Thoracic aorta (tissue), 2 donors: ENCODE measurements around the gene FLCN. TPM values are rescaled to one million over a fixed set of nuclear protein-coding genes. Genes with fewer than 3 reads are reported as not detected.

Experiments used
- ATAC-seq: fragments of 150-250 bp; one replicate; pipeline ENCODE4 v1.8.0; 2017; ENCODE audit warnings: low read depth; ENCODE audit not compliant: insufficient number of reproducible peaks, low FRiP score
- DNase-seq: peaks from one replicate; pipeline ENCODE4 v3.0.0-alpha.2; 2020; ENCODE audit warnings: low spot score
- H3K27ac ChIP-seq, 2 donors: fragments of 200-600 bp; sonication (generic); 1 replicate in 1 of 2; 2 replicates in 1 of 2; pipeline ENCODE4 v1.5.1; 2016; ENCODE audit warnings: mild to moderate bottlenecking in 2 of 2, moderate library complexity in 2 of 2
- H3K27me3 ChIP-seq: fragments of 200-600 bp; sonication (generic); replicated peaks from 2 replicates; pipeline ENCODE4 v1.6.0; 2016; ENCODE audit warnings: mild to moderate bottlenecking; ENCODE audit not compliant: insufficient read depth
- H3K36me3 ChIP-seq: fragments of 200-600 bp; sonication (generic); one replicate; pipeline ENCODE4 v1.5.1; 2016
- H3K4me1 ChIP-seq, 2 donors: fragments of 200-600 bp; sonication (generic); 1 replicate in 1 of 2; 2 replicates in 1 of 2; pipeline versions ENCODE4 v1.5.1 to v1.6.0; 2016; ENCODE audit warnings: low read depth in 2 of 2, mild to moderate bottlenecking in 1 of 2; ENCODE audit not compliant: control insufficient read depth in 1 of 2
- H3K4me3 ChIP-seq: fragments of 200-600 bp; sonication (generic); 2 replicates; pipeline ENCODE4 v1.5.1; 2016; ENCODE audit warnings: mild to moderate bottlenecking
- H3K9me3 ChIP-seq: fragments of 200-600 bp; sonication (generic); 2 replicates; pipeline ENCODE4 v1.5.1; 2016
- total RNA-seq, 2 donors: library from RNA; depleted of rRNA; stranded (reverse); fragments of >200 nt; gene quantifications; one replicate each; pipeline versions ENCODE4 v1.1.0 to v1.2.3, GENCODE V29; 2016
- TF ChIP-seq, protein P1 (sequence below): fragments of 200-600 bp; sonication (generic); IDR thresholded peaks from one replicate; pipeline ENCODE4 v1.5.1; 2019; ENCODE audit warnings: antibody characterized with exemption

Gene FLCN
- total RNA-seq, 2 donors from 2014 or later: 64.3 to 123 TPM

DNA sequence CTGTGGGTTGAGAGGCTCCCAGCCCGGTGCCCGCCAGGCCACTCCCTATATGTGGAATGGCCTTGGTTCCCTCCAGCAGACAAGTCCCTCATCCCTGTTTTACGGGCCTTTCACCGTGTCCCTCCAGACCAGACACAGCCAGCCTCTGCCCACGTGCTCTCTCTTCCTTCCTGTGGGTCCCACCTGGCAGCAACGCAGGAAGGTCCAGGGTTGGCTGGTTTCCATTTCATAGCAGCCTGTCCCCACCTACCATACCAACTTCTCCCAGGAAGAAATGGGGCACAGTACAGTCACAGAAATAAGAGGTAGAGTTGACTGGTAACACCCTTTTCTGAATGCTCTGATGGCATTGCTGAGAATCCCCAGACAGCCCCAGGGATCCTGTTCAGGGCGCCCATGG is 65.8 kb downstream of the FLCN start:
- Histone ChIP-seq H3K27me3 (no peaks in the 10 kb centered on the region), H3K36me3 (peaks cover 79% of the 10 kb centered on the region), H3K4me3 (no peak overlapping the region), H3K9me3 (no peaks in the 10 kb centered on the region), H3K27ac (no peak overlapping the region), H3K4me1 (no peaks in the 10 kb centered on the region)
- DNase-seq (no peak), ATAC-seq (no peak)
- TF ChIP-seq, protein P1, sequence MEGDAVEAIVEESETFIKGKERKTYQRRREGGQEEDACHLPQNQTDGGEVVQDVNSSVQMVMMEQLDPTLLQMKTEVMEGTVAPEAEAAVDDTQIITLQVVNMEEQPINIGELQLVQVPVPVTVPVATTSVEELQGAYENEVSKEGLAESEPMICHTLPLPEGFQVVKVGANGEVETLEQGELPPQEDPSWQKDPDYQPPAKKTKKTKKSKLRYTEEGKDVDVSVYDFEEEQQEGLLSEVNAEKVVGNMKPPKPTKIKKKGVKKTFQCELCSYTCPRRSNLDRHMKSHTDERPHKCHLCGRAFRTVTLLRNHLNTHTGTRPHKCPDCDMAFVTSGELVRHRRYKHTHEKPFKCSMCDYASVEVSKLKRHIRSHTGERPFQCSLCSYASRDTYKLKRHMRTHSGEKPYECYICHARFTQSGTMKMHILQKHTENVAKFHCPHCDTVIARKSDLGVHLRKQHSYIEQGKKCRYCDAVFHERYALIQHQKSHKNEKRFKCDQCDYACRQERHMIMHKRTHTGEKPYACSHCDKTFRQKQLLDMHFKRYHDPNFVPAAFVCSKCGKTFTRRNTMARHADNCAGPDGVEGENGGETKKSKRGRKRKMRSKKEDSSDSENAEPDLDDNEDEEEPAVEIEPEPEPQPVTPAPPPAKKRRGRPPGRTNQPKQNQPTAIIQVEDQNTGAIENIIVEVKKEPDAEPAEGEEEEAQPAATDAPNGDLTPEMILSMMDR: no peak

DNA sequence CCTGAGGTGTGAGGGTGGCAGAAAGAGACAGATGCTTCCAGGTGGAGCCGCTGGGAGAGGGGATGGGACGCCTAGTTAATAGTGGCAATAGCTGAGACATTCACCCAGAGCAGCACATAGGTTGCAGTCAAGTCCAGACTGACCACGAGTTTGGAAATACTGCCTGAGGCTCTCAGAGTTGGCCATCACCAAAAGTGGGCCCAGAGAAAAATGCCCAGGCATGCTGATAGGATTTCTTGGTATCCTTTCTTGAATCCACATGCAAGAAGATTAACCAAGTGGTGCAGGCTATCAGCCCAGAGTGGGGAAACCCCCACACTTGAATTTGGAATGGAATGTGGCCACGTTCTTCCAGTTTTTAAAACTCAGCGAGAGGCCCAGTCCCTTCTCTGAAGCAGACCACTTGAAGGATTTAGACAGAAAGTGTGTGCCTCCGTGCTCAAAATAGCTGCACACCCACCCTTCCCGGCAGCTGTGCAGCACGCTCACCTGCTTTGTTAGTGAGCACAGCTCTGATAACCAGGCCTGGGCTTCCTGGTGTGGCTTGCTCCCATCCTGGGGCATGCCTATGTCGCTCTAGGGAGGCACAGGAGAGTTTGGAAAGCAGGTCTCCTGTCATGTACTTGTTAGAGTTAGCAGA is 66.5 kb downstream of the FLCN start:
- DNase-seq: no peak
- no peaks in the 10 kb centered on the region for H3K27me3 ChIP-seq
- no peaks in the 10 kb centered on the region for H3K9me3 ChIP-seq
- no peak overlapping the region for H3K4me3 ChIP-seq
- peak overlapping the region in 1 of 2 donors; percentile 15 for H3K27ac ChIP-seq
- ATAC-seq: no peak
- H3K4me1 ChIP-seq: no peaks in the 10 kb centered on the region
- peaks cover 80% of the 10 kb centered on the region for H3K36me3 ChIP-seq
- TF ChIP-seq, protein P1: no peak

DNA sequence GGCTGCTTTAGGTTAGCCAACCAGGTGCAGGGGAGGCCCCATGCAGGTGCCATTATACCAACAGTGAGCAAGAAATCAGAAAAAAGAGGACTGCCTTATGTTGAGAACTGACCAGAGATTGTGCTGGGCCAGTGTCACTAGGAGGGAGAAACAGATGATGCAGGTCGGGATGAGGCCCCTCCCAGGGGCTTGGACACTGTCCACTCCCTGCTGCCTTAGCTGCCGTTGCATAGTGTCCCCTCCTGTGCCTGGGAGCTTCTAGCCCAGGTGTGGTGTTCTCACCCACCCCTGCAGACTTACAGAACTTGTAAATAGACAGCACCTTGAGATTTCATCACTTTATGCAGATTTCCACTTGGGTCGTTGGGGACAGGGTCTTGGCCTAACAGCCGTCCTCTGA is 67.6 kb downstream of the FLCN start:
- Histone ChIP-seq H3K27me3 (no peaks in the 10 kb centered on the region), H3K27ac (no peak overlapping the region), H3K9me3 (no peaks in the 10 kb centered on the region), H3K36me3 (peaks cover 80% of the 10 kb centered on the region), H3K4me3 (no peak overlapping the region), H3K4me1 (no peaks in the 10 kb centered on the region)
- ATAC-seq (no peak), DNase-seq (no peak)
- TF ChIP-seq, protein P1: no peak

DNA sequence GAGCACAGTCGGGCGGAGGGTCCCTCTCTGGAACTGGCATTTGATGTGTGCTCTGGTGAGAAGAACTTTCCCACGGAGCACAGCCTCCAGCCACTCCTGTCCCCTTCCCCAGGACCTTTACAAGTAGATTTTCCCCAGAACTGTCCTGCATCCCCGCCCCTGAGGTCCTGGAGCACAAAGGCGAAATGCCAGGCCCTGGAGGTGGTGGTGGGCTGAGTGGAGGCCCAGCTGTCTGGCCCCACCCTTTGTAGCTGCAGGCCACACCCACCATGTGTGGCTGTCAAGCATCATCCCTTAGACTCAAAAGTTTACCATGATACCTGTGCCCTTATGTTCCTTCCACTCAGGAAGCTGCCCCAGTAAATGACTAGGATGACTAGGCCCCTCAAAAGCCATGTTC is 68.6 kb downstream of the FLCN start:
- H3K4me3 ChIP-seq: no peak overlapping the region
- DNase-seq: no peak
- no peaks in the 10 kb centered on the region for H3K9me3 ChIP-seq
- no peaks in the 10 kb centered on the region for H3K27me3 ChIP-seq
- no peaks in the 10 kb centered on the region for H3K4me1 ChIP-seq
- TF ChIP-seq, protein P1: no peak
- no peak for ATAC-seq
- no peak overlapping the region for H3K27ac ChIP-seq
- H3K36me3 ChIP-seq: peaks cover 79% of the 10 kb centered on the region

DNA sequence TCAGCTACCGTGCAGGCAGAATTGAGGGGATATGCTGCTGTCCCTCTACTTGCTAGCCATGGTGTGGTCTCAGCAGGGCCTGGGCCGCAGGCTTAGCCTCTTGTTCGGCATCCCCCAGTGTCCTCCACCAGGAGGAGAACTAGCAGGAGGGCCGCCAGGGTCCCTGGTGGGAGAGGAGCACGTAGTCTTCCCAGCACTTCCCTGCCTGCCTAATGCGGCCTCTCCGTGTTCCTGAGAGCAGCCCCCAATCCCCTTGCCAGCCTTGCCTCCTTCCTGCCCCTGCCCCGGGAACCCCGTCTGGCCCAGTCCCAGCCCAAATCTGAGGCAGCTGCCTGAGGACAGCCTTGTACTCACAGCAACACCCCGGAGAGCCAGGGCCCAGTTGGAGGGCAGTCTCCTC is 69.0 kb downstream of the FLCN start:
- no peak for DNase-seq
- Histone ChIP-seq H3K9me3 (no peaks in the 10 kb centered on the region), H3K27ac (no peak overlapping the region), H3K36me3 (peaks cover 76% of the 10 kb centered on the region), H3K4me1 (no peaks in the 10 kb centered on the region), H3K4me3 (no peak overlapping the region), H3K27me3 (no peaks in the 10 kb centered on the region)
- no peak for ATAC-seq
- TF ChIP-seq, protein P1: no peak
